CD8-positive, alpha-beta memory T cell (primary cell): ENCODE results near the gene GLT6D1. TPM values are rescaled to one million over a fixed set of nuclear protein-coding genes. Genes with fewer than 3 reads are reported as not detected.

Source experiments
- CTCF ChIA-PET: fragments of 350-600 bp; sonication (Branson Sonifier 250); formaldehyde crosslinking; loops from one replicate; lab custom pipeline; 2021; ENCODE audit warnings: antibody characterized with exemption; lab: Charles Lee
- POLR2A ChIA-PET: fragments of 350-600 bp; sonication (Branson Sonifier 250); formaldehyde crosslinking; loops from one replicate; lab custom pipeline; 2021; ENCODE audit warnings: antibody characterized with exemption; lab: Charles Lee
- DNase-seq, 5 donors: peaks; one replicate each; pipeline versions ENCODE4 v3.0.0 to v3.0.0-alpha.2; 2020 to 2022; ENCODE audit warnings: mixed read lengths in 1 of 5
- H3K27ac ChIP-seq: one replicate; pipeline ENCODE4 v1.7.0; 2013; ENCODE audit warnings: low read depth, mild to moderate bottlenecking, low read length, moderate library complexity
- H3K27me3 ChIP-seq: 2 replicates; pipeline ENCODE4 v1.7.0; 2013; ENCODE audit warnings: low read length, mild to moderate bottlenecking; ENCODE audit not compliant: insufficient read depth, poor library complexity, severe bottlenecking
- H3K36me3 ChIP-seq: 2 replicates; pipeline ENCODE4 v1.7.0; 2013; ENCODE audit warnings: mild to moderate bottlenecking, low read length, moderate library complexity; ENCODE audit not compliant: insufficient read depth
- H3K4me1 ChIP-seq: 2 replicates; pipeline ENCODE4 v1.7.0; 2013; ENCODE audit warnings: mild to moderate bottlenecking, low read length, moderate library complexity; ENCODE audit not compliant: insufficient read depth
- H3K4me3 ChIP-seq: 2 replicates; pipeline ENCODE4 v1.7.0; 2013; ENCODE audit warnings: mild to moderate bottlenecking, low read length
- H3K9me3 ChIP-seq: 2 replicates; pipeline ENCODE4 v1.7.0; 2013; ENCODE audit warnings: mild to moderate bottlenecking, low read length
- H3K27ac Mint-ChIP-seq, 8 donors: one replicate each; pipeline ENCODE4 v1.8.0; 2020 to 2021; ENCODE audit warnings: mixed read lengths in 8 of 8, mild to moderate bottlenecking in 6 of 8, inconsistent platforms in 3 of 8, moderate library complexity in 3 of 8
- H3K27me3 Mint-ChIP-seq, 2 donors: one replicate each; pipeline ENCODE4 v1.8.0; 2020 to 2021; ENCODE audit warnings: mixed read lengths in 2 of 2, mild to moderate bottlenecking in 1 of 2, moderate library complexity in 1 of 2
- H3K36me3 Mint-ChIP-seq, 3 donors: one replicate each; pipeline ENCODE4 v1.8.0; 2020 to 2021; ENCODE audit warnings: mixed read lengths in 3 of 3, inconsistent platforms in 1 of 3, mild to moderate bottlenecking in 1 of 3
- H3K4me1 Mint-ChIP-seq, 3 donors: one replicate each; pipeline ENCODE4 v1.8.0; 2020 to 2021; ENCODE audit warnings: mixed read lengths in 3 of 3, inconsistent platforms in 1 of 3, mild to moderate bottlenecking in 1 of 3
- H3K4me3 Mint-ChIP-seq, 7 donors: one replicate each; pipeline ENCODE4 v1.8.0; 2020 to 2021; ENCODE audit warnings: mixed read lengths in 7 of 7, mild to moderate bottlenecking in 6 of 7, moderate library complexity in 4 of 7, inconsistent platforms in 2 of 7
- H3K9me3 Mint-ChIP-seq, 5 donors: one replicate each; pipeline ENCODE4 v1.8.0; 2020 to 2022; ENCODE audit warnings: mixed read lengths in 5 of 5, mild to moderate bottlenecking in 3 of 5, moderate library complexity in 2 of 5, inconsistent platforms in 1 of 5
- polyA plus RNA-seq: library from polyadenylated mRNA; unstranded; fragments of 300-500 nt; fragmentation: Illumina TruSeq; gene quantifications from one replicate; pipeline ENCODE4 v1.2.3, GENCODE V29; 2021
- total RNA-seq, 2 experiments: library from RNA; stranded (reverse); gene quantifications; one replicate each; pipeline ENCODE4 v1.2.3, GENCODE V29; 2021

GLT6D1 gene
- total and polyA plus RNA-seq, 3 experiments from 2014 or later: not detected

GRCh38 chr9:135605238-135605781, 34.0 kb downstream of the GLT6D1 start:
- Mint-ChIP-seq H3K36me3 (no peaks in the 10 kb centered on the region), H3K27me3 (peaks cover 13 to 15% of the 10 kb centered on the region in 2 donors), H3K4me1 (no peaks in the 10 kb centered on the region), H3K27ac (no peak overlapping the region), H3K4me3 (no peak overlapping the region), H3K9me3 (peaks cover 0 to 2% (median 0%) of the 10 kb centered on the region in 5 donors)
- no peaks in the 10 kb centered on the region for H3K36me3 ChIP-seq
- CTCF ChIA-PET: no interaction called here
- POLR2A ChIA-PET: no interaction called here
- no peak overlapping the region for H3K27ac ChIP-seq
- no peaks in the 10 kb centered on the region for H3K9me3 ChIP-seq
- no peak overlapping the region for H3K4me3 ChIP-seq
- H3K27me3 ChIP-seq: no peaks in the 10 kb centered on the region
- DNase-seq: peak in 1 of 5 donors; percentile 41
- H3K4me1 ChIP-seq: no peaks in the 10 kb centered on the region

GRCh38 chr9:135604437-135605237, 34.7 kb downstream of the GLT6D1 start:
- Mint-ChIP-seq H3K36me3 (no peaks in the 10 kb centered on the region), H3K4me3 (no peak overlapping the region), H3K9me3 (no peaks in the 10 kb centered on the region), H3K27me3 (peaks cover 13 to 16% of the 10 kb centered on the region in 2 donors), H3K4me1 (no peaks in the 10 kb centered on the region), H3K27ac (no peak overlapping the region)
- CTCF ChIA-PET: no interaction called here
- no peaks in the 10 kb centered on the region for H3K27me3 ChIP-seq
- POLR2A ChIA-PET: no interaction called here
- H3K4me1 ChIP-seq: no peaks in the 10 kb centered on the region
- H3K36me3 ChIP-seq: no peaks in the 10 kb centered on the region
- no peak overlapping the region for H3K27ac ChIP-seq
- no peaks in the 10 kb centered on the region for H3K9me3 ChIP-seq
- no peak overlapping the region for H3K4me3 ChIP-seq
- peak in 1 of 5 donors; percentile 42 for DNase-seq

GRCh38 chr9:135602789-135603481, 36.4 kb downstream of the GLT6D1 start:
- Mint-ChIP-seq H3K36me3 (no peaks in the 10 kb centered on the region), H3K9me3 (no peaks in the 10 kb centered on the region), H3K4me1 (no peaks in the 10 kb centered on the region), H3K27ac (no peak overlapping the region), H3K27me3 (peaks cover 13 to 23% of the 10 kb centered on the region in 2 donors), H3K4me3 (no peak overlapping the region)
- POLR2A ChIA-PET: no interaction called here
- Histone ChIP-seq H3K27me3 (no peaks in the 10 kb centered on the region), H3K4me1 (no peaks in the 10 kb centered on the region), H3K4me3 (no peak overlapping the region), H3K9me3 (no peaks in the 10 kb centered on the region), H3K36me3 (no peaks in the 10 kb centered on the region), H3K27ac (no peak overlapping the region)
- DNase-seq: peak; percentile 21 to 62 (median 36)
- CTCF ChIA-PET: no interaction called here

- H3K27me3 ChIP-seq: no peaks in the 10 kb centered on the region
- ChIA-PET CTCF (no interaction called here), POLR2A (no interaction called here)
- no peaks in the 10 kb centered on the region for H3K9me3 ChIP-seq
- H3K36me3 ChIP-seq: no peaks in the 10 kb centered on the region
- H3K27ac ChIP-seq: no peak overlapping the region
- Mint-ChIP-seq H3K9me3 (no peaks in the 10 kb centered on the region), H3K4me3 (no peak overlapping the region), H3K27ac (no peak overlapping the region), H3K36me3 (no peaks in the 10 kb centered on the region), H3K4me1 (no peaks in the 10 kb centered on the region), H3K27me3 (peaks cover 13 to 28% of the 10 kb centered on the region in 2 donors)
- H3K4me3 ChIP-seq: no peak overlapping the region
- peak in 1 of 5 donors; percentile 21 for DNase-seq
- H3K4me1 ChIP-seq: no peaks in the 10 kb centered on the region
Measured at GRCh38 chr9:135601988-135602387, 37.4 kb downstream of the GLT6D1 start.

- H3K27me3 ChIP-seq: no peaks in the 10 kb centered on the region
- no peaks in the 10 kb centered on the region for H3K36me3 Mint-ChIP-seq
- H3K9me3 Mint-ChIP-seq: no peaks in the 10 kb centered on the region
- H3K36me3 ChIP-seq: no peaks in the 10 kb centered on the region
- DNase-seq: no peak
- no peak overlapping the region for H3K4me3 Mint-ChIP-seq
- H3K27me3 Mint-ChIP-seq: peaks cover 21 to 33% of the 10 kb centered on the region in 2 donors
- no peak overlapping the region for H3K27ac Mint-ChIP-seq
- no peaks in the 10 kb centered on the region for H3K4me1 Mint-ChIP-seq
- ChIA-PET POLR2A (interaction anchor here (0.6 kb wide), 1 partner anchor 40 kb away, joined by 3 read pairs; no protein-coding TSS in a partner anchor), CTCF (interaction anchor here (1.2 kb wide), 1 partner anchor 17 kb away, joined by 3 read pairs; no protein-coding TSS in a partner anchor)
- H3K27ac ChIP-seq: no peak overlapping the region
- H3K4me3 ChIP-seq: no peak overlapping the region
- no peaks in the 10 kb centered on the region for H3K4me1 ChIP-seq
- no peaks in the 10 kb centered on the region for H3K9me3 ChIP-seq
Measured at GRCh38 chr9:135600296-135600817, 39.0 kb downstream of the GLT6D1 start.

- no peaks in the 10 kb centered on the region for H3K36me3 Mint-ChIP-seq
- no peak overlapping the region for H3K4me3 Mint-ChIP-seq
- DNase-seq: no peak
- ChIA-PET CTCF (no interaction called here), POLR2A (no interaction called here)
- H3K4me3 ChIP-seq: no peak overlapping the region
- H3K36me3 ChIP-seq: no peaks in the 10 kb centered on the region
- H3K27me3 ChIP-seq: no peaks in the 10 kb centered on the region
- H3K27me3 Mint-ChIP-seq: peaks cover 13 to 26% of the 10 kb centered on the region in 2 donors
- H3K9me3 ChIP-seq: no peaks in the 10 kb centered on the region
- H3K4me1 ChIP-seq: no peaks in the 10 kb centered on the region
- no peaks in the 10 kb centered on the region for H3K4me1 Mint-ChIP-seq
- no peak overlapping the region for H3K27ac ChIP-seq
- H3K9me3 Mint-ChIP-seq: peaks cover 0 to 3% (median 0%) of the 10 kb centered on the region in 5 donors
- H3K27ac Mint-ChIP-seq: no peak overlapping the region
Measured at GRCh38 chr9:135596211-135596610, 43.1 kb downstream of the GLT6D1 start.

GRCh38 chr9:135592625-135593024, 46.7 kb downstream of the GLT6D1 start:
- DNase-seq: peak in 1 of 5 donors; percentile 29
- Mint-ChIP-seq H3K9me3 (peaks cover 0 to 3% (median 0%) of the 10 kb centered on the region in 5 donors), H3K4me3 (no peak overlapping the region), H3K4me1 (no peaks in the 10 kb centered on the region), H3K27me3 (peaks cover 11 to 21% of the 10 kb centered on the region in 2 donors), H3K36me3 (no peaks in the 10 kb centered on the region), H3K27ac (no peak overlapping the region)
- Histone ChIP-seq H3K36me3 (no peaks in the 10 kb centered on the region), H3K9me3 (no peaks in the 10 kb centered on the region), H3K27ac (no peak overlapping the region), H3K4me1 (no peaks in the 10 kb centered on the region), H3K4me3 (no peak overlapping the region), H3K27me3 (no peaks in the 10 kb centered on the region)
- POLR2A ChIA-PET: no interaction called here
- CTCF ChIA-PET: no interaction called here

GRCh38 chr9:135592331-135592590, 47.1 kb downstream of the GLT6D1 start:
- CTCF ChIA-PET: no interaction called here

More at GRCh38 chr9:135592331-135592590, 47.1 kb downstream of the GLT6D1 start:
- Histone ChIP-seq H3K27ac (no peak overlapping the region), H3K36me3 (no peaks in the 10 kb centered on the region), H3K9me3 (no peaks in the 10 kb centered on the region), H3K27me3 (no peaks in the 10 kb centered on the region), H3K4me1 (no peaks in the 10 kb centered on the region), H3K4me3 (no peak overlapping the region)
- Mint-ChIP-seq H3K36me3 (no peaks in the 10 kb centered on the region), H3K4me1 (no peaks in the 10 kb centered on the region), H3K27me3 (peaks cover 11 to 21% of the 10 kb centered on the region in 2 donors), H3K27ac (no peak overlapping the region), H3K9me3 (peaks cover 0 to 3% (median 0%) of the 10 kb centered on the region in 5 donors), H3K4me3 (no peak overlapping the region)
- POLR2A ChIA-PET: no interaction called here
- peak in 1 of 5 donors; percentile 34 for DNase-seq
